OCI-LY1 (cell line): ENCODE results near the gene B9D1.

ENCODE experiments used
- H2AFZ ChIP-seq: fragments of 200-600 bp; sonication (generic), shearing (Covaris generic); 2 replicates; pipeline ENCODE4 v1.6.0; 2014; ENCODE audit warnings: antibody characterized with exemption, mild to moderate bottlenecking, low read length
- H3F3A ChIP-seq: fragments of 200-600 bp; sonication (generic), shearing (Covaris generic); 2 replicates; pipeline ENCODE4 v1.6.0; 2014; ENCODE audit warnings: mild to moderate bottlenecking, antibody characterized with exemption, low read length, moderate library complexity; ENCODE audit not compliant: insufficient read depth
- H3K27ac ChIP-seq: fragments of 200-600 bp; sonication (generic); 2 replicates; pipeline ENCODE4 v1.5.1; 2014; ENCODE audit warnings: low read length, mixed run types, mild to moderate bottlenecking, low read depth; ENCODE audit not compliant: poor library complexity, severe bottlenecking
- H3K27me3 ChIP-seq: fragments of 200-600 bp; sonication (generic); 2 replicates; pipeline ENCODE4 v1.6.0; 2014; ENCODE audit warnings: antibody characterized with exemption, mild to moderate bottlenecking, low read length, moderate library complexity; ENCODE audit not compliant: insufficient read depth
- H3K36me3 ChIP-seq: fragments of 200-600 bp; sonication (generic); 2 replicates; pipeline ENCODE4 v1.6.1; 2014; ENCODE audit warnings: mild to moderate bottlenecking, antibody characterized with exemption, low read length, moderate library complexity, mixed read lengths; ENCODE audit not compliant: insufficient read depth
- H3K4me1 ChIP-seq: fragments of 200-600 bp; sonication (generic); 2 replicates; pipeline ENCODE4 v1.5.1; 2014; ENCODE audit warnings: mild to moderate bottlenecking, low read length, moderate library complexity; ENCODE audit not compliant: insufficient read depth, severe bottlenecking
- H3K4me2 ChIP-seq: fragments of 200-600 bp; sonication (generic), shearing (Covaris generic); 2 replicates; pipeline ENCODE4 v1.6.1; 2014; ENCODE audit warnings: low read length
- H3K4me3 ChIP-seq: fragments of 200-600 bp; sonication (generic); 2 replicates; pipeline ENCODE4 v1.5.1; 2014; ENCODE audit warnings: low read length, low read depth, mild to moderate bottlenecking, mixed read lengths; ENCODE audit not compliant: poor library complexity, severe bottlenecking
- H3K79me2 ChIP-seq: fragments of 200-600 bp; shearing (Covaris generic); 2 replicates; pipeline ENCODE4 v1.6.1; 2016; ENCODE audit warnings: mixed run types, low read length, mixed read lengths; ENCODE audit not compliant: insufficient read depth
- H3K9ac ChIP-seq: fragments of 200-600 bp; sonication (generic), shearing (Covaris generic); 2 replicates; pipeline ENCODE4 v1.6.1; 2014; ENCODE audit warnings: mild to moderate bottlenecking, low read length, mixed read lengths
- H3K9me2 ChIP-seq: fragments of 200-600 bp; sonication (generic), shearing (Covaris generic); 2 replicates; pipeline ENCODE4 v1.6.1; 2014; ENCODE audit warnings: low read depth, mild to moderate bottlenecking, low read length, mixed read lengths
- H3K9me3 ChIP-seq: fragments of 200-600 bp; shearing (Covaris generic); 2 replicates; pipeline ENCODE4 v1.6.1; 2014; ENCODE audit warnings: low read length, mixed read lengths
- H4K20me1 ChIP-seq: fragments of 200-600 bp; sonication (generic), shearing (Covaris generic); 2 replicates; pipeline ENCODE4 v1.6.0; 2016; ENCODE audit warnings: mild to moderate bottlenecking, low read length; ENCODE audit not compliant: insufficient read depth
- EZH2 ChIP-seq: fragments of 200-600 bp; sonication (generic), shearing (Covaris generic); IDR thresholded peaks from 2 replicates; pipeline ENCODE4 v1.8.0; 2017; ENCODE audit warnings: borderline replicate concordance, mixed run types, mild to moderate bottlenecking, antibody characterized with exemption, low read length, moderate library complexity, mixed read lengths
- TF ChIP-seq, protein P1 (sequence below): fragments of 200-600 bp; sonication (generic), shearing (Covaris generic); IDR thresholded peaks from 2 replicates; pipeline ENCODE4 v1.5.1; 2017; ENCODE audit warnings: mild to moderate bottlenecking, antibody characterized with exemption, low read length, moderate library complexity, mixed read lengths

The B9D1 gene

GRCh38 chr17:19295473-19296135 is 66.9 kb downstream of the B9D1 start:
- no peak for TF ChIP-seq EZH2
- TF ChIP-seq, protein P1, sequence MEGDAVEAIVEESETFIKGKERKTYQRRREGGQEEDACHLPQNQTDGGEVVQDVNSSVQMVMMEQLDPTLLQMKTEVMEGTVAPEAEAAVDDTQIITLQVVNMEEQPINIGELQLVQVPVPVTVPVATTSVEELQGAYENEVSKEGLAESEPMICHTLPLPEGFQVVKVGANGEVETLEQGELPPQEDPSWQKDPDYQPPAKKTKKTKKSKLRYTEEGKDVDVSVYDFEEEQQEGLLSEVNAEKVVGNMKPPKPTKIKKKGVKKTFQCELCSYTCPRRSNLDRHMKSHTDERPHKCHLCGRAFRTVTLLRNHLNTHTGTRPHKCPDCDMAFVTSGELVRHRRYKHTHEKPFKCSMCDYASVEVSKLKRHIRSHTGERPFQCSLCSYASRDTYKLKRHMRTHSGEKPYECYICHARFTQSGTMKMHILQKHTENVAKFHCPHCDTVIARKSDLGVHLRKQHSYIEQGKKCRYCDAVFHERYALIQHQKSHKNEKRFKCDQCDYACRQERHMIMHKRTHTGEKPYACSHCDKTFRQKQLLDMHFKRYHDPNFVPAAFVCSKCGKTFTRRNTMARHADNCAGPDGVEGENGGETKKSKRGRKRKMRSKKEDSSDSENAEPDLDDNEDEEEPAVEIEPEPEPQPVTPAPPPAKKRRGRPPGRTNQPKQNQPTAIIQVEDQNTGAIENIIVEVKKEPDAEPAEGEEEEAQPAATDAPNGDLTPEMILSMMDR, result no peak
- Histone ChIP-seq H3K4me3 (no peak overlapping the region), H3K9me2 (no peaks in the 10 kb centered on the region), H3K79me2 (no peaks in the 10 kb centered on the region), H3K9ac (no peak overlapping the region), H3K4me2 (no peak overlapping the region), H2AFZ (no peak overlapping the region), H3K36me3 (no peaks in the 10 kb centered on the region), H3K9me3 (no peaks in the 10 kb centered on the region), H3F3A (no peaks in the 10 kb centered on the region), H3K27ac (no peak overlapping the region), H4K20me1 (no peaks in the 10 kb centered on the region), H3K4me1 (no peaks in the 10 kb centered on the region), H3K27me3 (no peaks in the 10 kb centered on the region)

GRCh38 chr17:19294443-19294842 is 68.1 kb downstream of the B9D1 start:
- Histone ChIP-seq H3K9me3 (no peaks in the 10 kb centered on the region), H3F3A (no peaks in the 10 kb centered on the region), H3K27me3 (no peaks in the 10 kb centered on the region; the same call in 1 of the 2 replicates), H3K36me3 (no peaks in the 10 kb centered on the region), H3K4me2 (no peak overlapping the region), H3K4me3 (no peak overlapping the region), H3K79me2 (no peaks in the 10 kb centered on the region), H3K4me1 (no peaks in the 10 kb centered on the region), H3K9ac (no peak overlapping the region), H2AFZ (no peak overlapping the region), H3K27ac (no peak overlapping the region), H3K9me2 (no peaks in the 10 kb centered on the region), H4K20me1 (no peaks in the 10 kb centered on the region)
- TF ChIP-seq EZH2, result no peak
- TF ChIP-seq, protein P1, result no peak
